SK-N-SH treated with all-trans-retinoic acid at 6 μM for 48 hours (cell line): ENCODE results near the gene NPRL2.

Experiments used
- ARNTL ChIP-seq: fragments of 450-650 bp; formaldehyde crosslinking; IDR thresholded peaks from 2 replicates; pipeline ENCODE4 v1.5.0; 2020; ENCODE audit warnings: low read depth, mild to moderate bottlenecking, moderate library complexity, borderline replicate concordance
- BACH2 ChIP-seq: fragments of 250-450 bp; sonication (Bioruptor Pico); IDR thresholded peaks from 2 replicates; pipeline ENCODE4 v1.9.0; 2021; ENCODE audit warnings: mild to moderate bottlenecking, borderline replicate concordance
- CREB5 ChIP-seq: fragments of 250-450 bp; sonication (Bioruptor Pico); IDR thresholded peaks from 2 replicates; pipeline ENCODE4 v1.5.1; 2020; ENCODE audit warnings: low read depth, mild to moderate bottlenecking, moderate library complexity
- PATZ1 ChIP-seq: fragments of 250-450 bp; sonication (Bioruptor Pico); IDR thresholded peaks from 2 replicates; pipeline ENCODE4 v1.8.0; 2020; ENCODE audit warnings: mild to moderate bottlenecking, moderate library complexity, borderline replicate concordance
- POU6F1 ChIP-seq: fragments of 250-450 bp; sonication (Bioruptor Pico); IDR thresholded peaks from 2 replicates; pipeline ENCODE4 v1.8.0; 2021; ENCODE audit warnings: low read depth, mild to moderate bottlenecking, moderate library complexity, borderline replicate concordance
- PPARA ChIP-seq: fragments of 250-450 bp; sonication (Bioruptor Pico); IDR thresholded peaks from 2 replicates; pipeline ENCODE4 v1.5.0; 2020; ENCODE audit warnings: mild to moderate bottlenecking, borderline replicate concordance
- SNAI2 ChIP-seq: fragments of 250-450 bp; sonication (Bioruptor Pico); IDR thresholded peaks from 2 replicates; pipeline ENCODE4 v1.5.0; 2020; ENCODE audit warnings: mild to moderate bottlenecking, moderate library complexity
- TSHZ2 ChIP-seq: fragments of 250-450 bp; sonication (Bioruptor Pico); IDR thresholded peaks from 2 replicates; pipeline ENCODE4 v1.5.0; 2020; ENCODE audit warnings: mild to moderate bottlenecking, moderate library complexity
- ZC3H10 ChIP-seq: fragments of 250-450 bp; sonication (Bioruptor Pico); IDR thresholded peaks from 2 replicates; pipeline ENCODE4 v1.5.1; 2021; ENCODE audit warnings: mild to moderate bottlenecking, moderate library complexity
- ZNF70 ChIP-seq: fragments of 450-650 bp; formaldehyde crosslinking; IDR thresholded peaks from 2 replicates; pipeline ENCODE4 v1.5.0; 2020; ENCODE audit warnings: mild to moderate bottlenecking, moderate library complexity

GRCh38 chr3:50319181-50319893 lies 31.2 kb downstream of the NPRL2 start:
- TF ChIP-seq ARNTL (CRISPR knock-in tag) (no peak), PPARA (CRISPR knock-in tag) (no peak), ZC3H10 (no peak), CREB5 (no peak), PATZ1 (no peak), SNAI2 (no peak), POU6F1 (CRISPR knock-in tag) (no peak), BACH2 (CRISPR knock-in tag) (no peak), TSHZ2 (no peak), ZNF70 (CRISPR knock-in tag) (no peak)
